SH-SY5Y (cell line): ENCODE measurements around the gene PRKG1.

Experiments used
- GATA2 ChIP-seq: IDR thresholded peaks from 2 replicates; pipeline ENCODE4 v1.6.1; 2011; ENCODE audit warnings: mild to moderate bottlenecking, low read depth, low read length
- GATA3 ChIP-seq: IDR thresholded peaks from 2 replicates; pipeline ENCODE4 v1.6.1; 2011; ENCODE audit warnings: low read depth, mild to moderate bottlenecking, low read length, moderate library complexity

The PRKG1 gene

DNA sequence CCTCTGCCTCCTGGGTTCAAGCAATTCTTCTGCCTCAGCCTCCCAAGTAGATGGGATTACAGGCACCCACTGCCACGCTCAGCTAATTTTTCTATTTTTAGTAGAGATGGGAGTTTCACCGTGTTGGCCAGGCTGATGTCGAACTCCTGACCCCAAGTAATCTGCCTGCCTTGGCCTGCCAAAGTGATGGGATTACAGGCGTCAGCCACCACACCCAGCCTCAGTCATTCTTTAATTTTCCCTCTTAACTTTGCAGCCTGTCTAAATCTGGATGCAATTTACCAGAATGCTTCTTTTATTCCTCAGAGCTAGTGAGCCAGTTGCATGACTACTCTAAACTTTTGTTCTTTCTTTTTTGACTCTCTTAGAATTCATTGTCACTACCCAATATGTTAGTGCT lies 715.6 kb downstream of the PRKG1 start:
- TF ChIP-seq GATA2 = no peak
- TF ChIP-seq GATA3 = no peak

GRCh38 chr10:51792678-51793077 lies 718.4 kb downstream of the PRKG1 start:
- TF ChIP-seq GATA3 (no peak), GATA2 (no peak)

- no peak for TF ChIP-seq GATA3
- TF ChIP-seq GATA2 = no peak
Observed at GRCh38 chr10:51800121-51800520, 725.8 kb downstream of the PRKG1 start.

- TF ChIP-seq GATA3 = no peak
Observed at GRCh38 chr10:51800725-51801424, 726.6 kb downstream of the PRKG1 start.

DNA sequence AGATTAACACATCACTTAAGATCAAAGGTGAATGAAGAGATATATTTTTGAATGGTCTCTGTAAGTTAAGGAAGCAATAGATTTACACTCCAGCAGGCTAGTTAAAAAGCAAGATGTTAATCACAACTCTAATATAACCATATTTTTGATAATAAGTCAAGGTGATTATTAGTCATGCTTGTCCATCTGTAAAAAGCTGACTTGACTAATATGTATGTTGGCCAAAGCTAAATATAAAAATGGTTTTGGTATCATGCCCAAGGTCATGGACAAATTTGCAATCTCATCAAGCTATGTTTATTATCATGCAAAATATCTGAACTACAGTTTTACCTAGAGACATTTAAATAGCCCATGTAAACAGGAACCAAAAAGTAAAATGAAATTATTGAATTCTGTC lies 727.7 kb downstream of the PRKG1 start:
- TF ChIP-seq GATA2 (no peak), GATA3 (no peak)

DNA sequence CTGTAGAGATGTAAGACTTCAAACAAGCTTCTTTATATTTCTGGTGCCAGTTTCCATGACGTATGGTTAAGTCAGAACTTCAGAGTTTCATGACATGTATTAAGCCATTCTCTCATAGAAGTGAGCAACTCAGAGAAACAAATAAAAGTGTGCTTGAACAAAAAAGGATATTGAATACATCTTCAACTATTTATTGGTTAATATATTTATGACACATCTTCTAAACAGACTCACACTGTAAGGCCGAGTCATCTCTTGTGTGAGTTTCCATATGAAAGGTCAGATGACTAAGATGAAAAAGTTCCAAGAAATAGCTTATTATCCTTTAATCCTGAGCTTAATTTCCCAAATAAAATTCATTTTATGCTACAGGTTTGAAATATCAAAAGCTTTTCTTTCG lies 730.6 kb downstream of the PRKG1 start:
- TF ChIP-seq GATA2 = no peak
- no peak for TF ChIP-seq GATA3

DNA sequence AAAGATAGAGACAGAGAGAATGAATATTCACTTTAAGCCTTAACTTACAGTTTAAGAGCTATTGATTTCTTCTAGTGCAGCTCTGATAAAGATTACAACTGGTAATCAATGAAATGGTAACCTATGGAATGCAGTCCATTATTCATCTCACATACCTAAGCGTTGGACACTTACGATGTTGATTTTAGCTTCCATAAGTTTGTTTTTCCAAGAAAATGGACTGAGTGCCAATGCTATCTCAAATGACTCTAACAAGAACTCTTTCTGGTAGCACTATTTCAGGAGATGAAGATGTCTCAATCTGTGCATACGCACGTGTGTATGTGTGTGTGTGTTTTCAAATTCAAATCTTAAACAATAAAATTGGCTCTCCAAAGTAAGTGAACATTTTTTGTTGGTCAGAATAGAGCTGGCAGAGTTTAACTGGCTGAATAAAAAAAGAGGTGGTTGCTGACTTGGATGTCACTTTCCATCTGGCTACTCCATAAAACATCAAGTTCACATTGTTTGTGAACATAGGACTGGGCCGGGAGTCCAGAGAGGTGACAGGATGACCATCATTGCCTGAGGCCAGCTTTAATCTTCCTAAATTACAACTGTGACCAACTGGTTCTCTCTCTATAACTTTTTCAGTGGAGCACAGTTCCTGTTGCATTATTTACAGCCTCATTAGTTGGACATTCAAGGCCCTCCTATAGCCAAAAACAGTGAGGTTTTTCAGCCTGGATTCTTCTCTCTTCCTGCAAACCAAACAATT lies 732.0 kb downstream of the PRKG1 start:
- TF ChIP-seq GATA2 (no peak), GATA3 (no peak)

GRCh38 chr10:51808187-51808586 lies 733.9 kb downstream of the PRKG1 start:
- no peak for TF ChIP-seq GATA3
- no peak for TF ChIP-seq GATA2

DNA sequence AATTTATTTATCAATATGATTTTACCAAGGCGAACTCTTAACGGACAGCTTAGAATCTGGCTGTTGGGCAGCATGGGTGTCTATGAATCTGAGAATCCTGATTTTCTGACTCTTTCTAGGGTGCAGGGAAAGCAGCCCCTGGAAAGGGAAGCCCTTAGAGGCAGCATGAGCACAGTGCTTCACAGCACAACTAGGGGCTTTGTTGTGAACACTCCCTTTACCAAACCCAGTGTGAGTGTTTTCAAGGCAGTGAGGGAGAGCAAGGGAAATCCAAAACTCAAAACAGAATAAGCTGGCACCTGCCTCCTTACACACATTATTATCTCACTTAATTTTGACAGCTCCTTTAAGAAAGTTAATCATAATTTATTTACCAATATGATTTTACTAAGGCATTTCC lies 741.4 kb downstream of the PRKG1 start:
- no peak for TF ChIP-seq GATA2
- no peak for TF ChIP-seq GATA3

DNA sequence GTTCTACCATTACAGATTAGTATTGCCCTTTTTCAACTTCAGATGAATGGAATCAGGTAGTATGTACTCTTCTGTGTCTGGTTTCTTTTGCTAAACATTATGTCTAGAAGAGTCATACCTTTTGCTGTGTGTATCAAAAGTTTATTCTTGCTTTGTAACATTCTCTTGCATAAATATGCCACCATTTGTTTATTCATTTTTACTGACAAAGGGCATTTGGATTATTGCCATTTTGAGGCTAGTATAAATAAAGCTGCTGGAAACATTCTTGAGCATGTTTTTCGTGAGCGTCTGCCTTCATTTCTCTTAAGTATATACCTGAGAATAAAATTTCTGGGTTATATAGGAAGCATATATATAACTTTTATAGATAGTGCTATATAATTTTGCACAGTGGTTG lies 746.8 kb downstream of the PRKG1 start:
- no peak for TF ChIP-seq GATA2
- no peak for TF ChIP-seq GATA3

GRCh38 chr10:51821745-51822144 lies 747.5 kb downstream of the PRKG1 start:
- TF ChIP-seq GATA2 (no peak), GATA3 (no peak)

DNA sequence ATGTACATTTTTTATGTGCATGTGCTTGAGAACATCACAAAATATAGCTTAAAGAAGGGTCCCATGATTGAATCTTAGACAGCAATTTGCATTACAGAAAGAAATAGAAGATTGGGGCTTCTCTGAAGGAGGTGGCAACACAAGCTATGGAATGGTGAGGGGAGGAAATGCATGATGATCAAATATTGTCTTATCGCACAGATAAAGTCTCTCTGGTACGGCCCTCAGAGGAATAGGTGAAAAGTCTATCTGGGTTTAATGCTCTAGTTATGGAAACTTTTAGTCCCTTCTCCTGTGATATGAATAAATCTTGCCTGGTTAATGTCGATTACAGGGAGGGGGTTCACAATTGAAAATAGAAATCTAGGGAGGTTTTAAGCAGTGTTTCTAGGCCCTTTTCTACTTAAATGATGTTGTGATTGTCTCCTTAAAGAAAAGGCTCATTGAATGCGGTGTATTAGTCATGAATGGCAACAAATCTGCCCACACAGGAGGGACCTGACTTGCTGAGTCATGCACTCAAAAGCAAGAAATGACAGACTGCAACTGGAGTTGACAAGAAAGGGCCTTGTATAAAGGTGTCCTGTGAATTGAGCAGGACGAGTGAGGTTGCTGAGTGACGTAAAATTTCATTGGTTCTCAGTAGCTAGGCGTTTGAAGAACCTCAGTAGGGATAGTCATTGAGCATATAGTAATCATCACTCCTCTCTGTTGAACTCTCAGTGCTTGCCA lies 758.5 kb downstream of the PRKG1 start:
- no peak for TF ChIP-seq GATA2
- no peak for TF ChIP-seq GATA3

DNA sequence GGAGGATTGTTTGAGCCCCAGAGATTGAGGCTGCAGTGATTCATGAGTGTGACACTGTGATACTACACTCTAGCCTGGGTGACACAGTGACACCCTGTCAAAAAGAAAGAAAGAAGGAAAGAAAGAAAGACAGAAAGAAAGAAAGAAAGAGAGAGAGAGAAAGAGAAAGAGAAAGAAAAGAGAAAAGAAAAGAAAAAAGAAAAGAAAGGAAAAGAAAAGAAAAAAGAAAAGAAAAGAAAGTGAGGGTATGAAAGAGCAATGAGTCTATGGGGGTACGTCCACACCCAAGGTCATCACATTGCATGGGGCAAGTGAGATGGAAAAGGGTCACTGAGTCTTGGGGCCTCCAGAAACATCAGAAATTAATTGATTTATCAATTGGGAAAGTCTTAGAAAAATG lies 760.3 kb downstream of the PRKG1 start:
- TF ChIP-seq GATA2 = no peak

- TF ChIP-seq GATA2 (no peak), GATA3 (no peak)
Observed at GRCh38 chr10:51838471-51838870, 764.2 kb downstream of the PRKG1 start.

- TF ChIP-seq GATA3 (no peak), GATA2 (no peak)
Observed at GRCh38 chr10:51843966-51844365, 769.7 kb downstream of the PRKG1 start.
